Measurements from ENCODE around the gene RALGAPA1.

Gene RALGAPA1

DNA sequence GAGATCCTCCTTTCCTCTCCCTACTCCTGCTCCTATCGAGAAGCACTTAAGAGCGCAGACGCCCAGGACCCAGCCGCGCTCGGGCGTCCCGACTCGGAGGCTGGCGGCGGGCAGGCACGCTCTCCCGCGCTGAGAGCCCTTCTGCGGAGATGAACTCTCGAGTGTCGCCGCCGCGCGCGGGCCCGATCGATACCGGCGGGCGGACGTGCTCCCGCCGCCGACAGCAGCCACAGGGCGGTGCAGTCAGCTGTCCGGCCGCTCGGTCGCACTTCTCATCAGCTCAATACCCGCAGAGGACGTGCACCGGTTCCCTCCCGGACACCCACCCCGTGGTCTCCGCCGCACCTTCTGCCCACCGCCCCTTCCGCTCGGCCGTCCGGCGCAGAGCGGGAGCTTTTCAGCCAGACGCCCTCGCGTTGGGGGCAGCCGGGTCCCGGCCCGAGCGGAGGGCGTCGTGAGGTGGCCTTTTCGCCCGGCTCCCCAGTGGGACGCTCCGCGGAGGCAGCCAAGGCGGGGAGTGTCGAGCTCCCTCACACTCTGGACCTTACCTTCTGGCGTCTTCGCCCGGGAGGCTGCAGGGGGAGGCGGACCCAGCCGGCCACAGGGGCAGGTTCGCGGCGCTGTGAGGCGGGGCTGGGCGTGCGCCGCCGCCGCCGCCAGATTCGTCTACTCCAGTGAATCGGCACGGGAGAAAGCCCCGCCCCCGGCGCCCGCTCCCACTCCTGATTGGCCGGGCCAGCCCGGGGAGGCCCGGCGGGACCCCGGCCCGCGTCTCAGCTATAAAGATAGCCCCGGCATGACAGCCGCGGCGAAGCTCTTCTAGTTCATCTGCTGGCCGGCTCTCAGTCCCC is 275.5 kb downstream of the RALGAPA1 start, which contains the start of gene INSM2:
INSM2 (plus strand) TSS at position 808 of the 851 bp plus-strand sequence. CDS start 89 bp downstream, outside the sequence.
- DNase-seq, result peak; percentile 69

DNA sequence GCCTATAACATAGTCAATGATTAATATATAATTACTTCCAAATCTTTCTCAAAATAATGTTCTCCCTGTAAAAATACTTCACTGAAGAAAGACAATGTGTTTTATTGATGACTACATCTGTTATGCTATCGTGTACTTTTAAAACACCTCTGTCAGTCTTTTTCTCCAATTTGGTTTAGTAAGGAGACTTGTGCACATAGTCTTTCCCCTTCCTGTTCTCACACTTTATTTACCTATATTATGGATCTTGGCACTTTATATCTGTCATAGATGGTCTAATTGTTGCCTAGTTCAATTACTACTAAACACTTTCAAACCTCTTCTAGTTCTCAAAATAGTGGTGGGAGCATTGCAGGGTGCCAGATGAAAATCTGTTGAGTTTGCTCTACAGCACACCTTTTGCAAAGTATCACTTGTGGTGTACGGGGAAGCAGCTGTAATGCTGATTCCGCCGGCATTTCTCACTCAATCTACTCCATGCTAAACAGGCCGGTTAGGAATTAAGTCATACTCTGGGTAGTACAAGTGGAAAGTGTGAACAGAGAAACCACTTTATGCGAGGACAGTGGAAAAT is 276.2 kb downstream of the RALGAPA1 start:
- DNase-seq, result no peak

DNA sequence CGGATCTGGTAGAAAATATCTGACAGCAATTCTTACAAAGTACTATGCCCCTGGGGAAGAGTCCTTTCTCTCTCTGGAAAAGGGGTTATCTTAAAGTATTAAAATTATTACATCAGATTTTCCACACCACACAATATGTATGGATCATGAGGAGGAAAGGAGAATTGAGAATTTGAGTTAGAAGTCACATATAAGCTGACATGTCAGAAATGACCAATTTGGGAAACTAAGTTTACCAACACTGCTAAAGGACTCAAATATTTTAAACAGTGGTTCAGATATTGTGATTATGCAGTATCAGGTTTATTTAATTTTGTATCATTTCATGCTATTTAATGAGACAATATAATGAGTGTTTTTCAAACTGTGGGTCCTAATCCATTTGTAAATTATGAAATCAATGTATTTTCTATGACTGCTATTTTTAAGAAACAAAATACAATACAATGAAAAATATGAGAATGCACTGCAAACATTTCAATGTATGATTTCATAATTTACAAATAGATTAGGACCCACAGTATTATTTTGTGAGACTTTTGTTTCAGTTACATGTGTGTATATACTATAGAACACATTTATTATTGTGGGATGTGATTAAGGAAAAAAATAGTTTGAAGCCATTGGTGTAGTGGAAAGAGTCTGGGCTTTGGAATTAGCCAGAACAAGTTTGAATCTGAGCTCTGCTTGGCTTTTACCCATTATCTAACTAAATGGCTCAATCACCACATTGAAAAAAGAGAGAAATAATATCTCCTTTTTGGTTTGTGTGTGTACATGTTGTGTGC is 276.9 kb downstream of the RALGAPA1 start:
- no peak for DNase-seq

DNA sequence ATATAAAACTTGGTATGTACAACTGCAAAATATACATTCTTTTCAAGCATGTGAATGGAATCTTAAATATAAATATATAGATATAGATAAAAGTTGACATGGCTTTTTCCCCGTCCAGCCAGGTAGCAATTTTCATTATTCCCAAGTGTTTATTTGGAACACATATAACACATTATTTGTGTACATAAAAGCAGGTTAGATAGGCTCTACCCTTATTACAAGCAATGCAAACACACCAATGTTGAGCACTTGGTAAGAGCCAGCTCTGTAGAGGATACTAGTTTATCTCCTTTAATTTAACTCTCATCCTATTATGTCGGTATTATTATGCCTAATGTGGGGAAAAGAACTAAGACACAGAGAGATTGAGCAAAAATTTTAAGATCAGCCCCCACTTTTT is 282.1 kb downstream of the RALGAPA1 start:
- no peak for DNase-seq

DNA sequence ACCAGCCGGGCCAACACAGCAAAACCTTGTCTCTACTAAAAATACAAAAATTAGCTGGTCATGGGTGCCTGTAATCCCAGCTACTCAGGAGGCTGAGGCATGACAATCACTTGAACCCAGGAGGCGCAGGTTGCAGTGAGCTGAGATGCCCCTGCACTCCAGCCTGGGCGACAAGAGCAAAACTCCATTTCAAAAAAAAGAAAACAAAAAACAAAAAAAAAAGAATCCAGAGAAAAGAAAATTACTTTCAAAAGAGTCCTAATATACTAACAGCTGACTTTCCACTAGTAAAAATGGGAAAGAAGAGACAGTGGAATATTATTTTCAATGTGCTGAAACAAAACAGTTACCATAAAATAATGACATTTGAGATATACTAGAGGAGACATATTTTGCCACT is 283.4 kb downstream of the RALGAPA1 start:
- DNase-seq, result no peak

DNA sequence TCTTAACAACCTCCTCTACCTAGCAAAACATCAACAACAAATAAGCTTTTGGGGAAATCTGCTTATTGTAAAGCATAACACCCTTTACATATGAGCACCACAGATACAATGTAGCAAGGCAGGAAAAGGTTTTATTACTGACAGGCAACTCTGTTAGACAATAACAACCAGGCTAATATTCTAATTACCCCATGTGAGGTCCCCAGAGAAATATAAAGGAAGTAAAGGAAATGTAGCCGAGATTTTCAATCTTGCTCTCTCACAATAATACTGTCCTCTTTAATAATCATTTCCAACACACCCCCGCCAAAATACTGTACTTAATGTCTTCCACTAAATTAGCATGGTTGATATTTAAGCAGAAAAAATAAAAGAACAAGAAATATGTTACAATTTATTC is 289.1 kb downstream of the RALGAPA1 start:
- DNase-seq, result no peak

DNA sequence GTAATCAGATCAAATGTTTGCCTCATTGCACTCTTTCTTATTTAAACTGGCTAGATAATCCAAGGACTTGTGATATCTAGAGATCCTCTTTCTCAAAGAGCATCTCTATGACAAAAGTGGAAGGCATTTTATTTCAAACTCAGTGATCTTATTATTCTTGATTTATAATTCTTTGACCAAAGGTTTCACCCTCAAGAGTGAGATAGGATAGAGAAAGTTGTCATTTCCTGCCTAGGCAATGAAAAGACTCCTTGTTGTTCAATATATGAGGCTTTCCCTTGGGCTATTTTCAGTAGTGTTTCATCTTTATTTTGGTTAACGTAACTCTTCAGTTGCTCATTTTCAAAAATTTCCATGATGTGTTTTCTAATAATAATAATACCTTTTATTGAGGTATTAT is 293.2 kb downstream of the RALGAPA1 start:
- DNase-seq, result no peak

DNA sequence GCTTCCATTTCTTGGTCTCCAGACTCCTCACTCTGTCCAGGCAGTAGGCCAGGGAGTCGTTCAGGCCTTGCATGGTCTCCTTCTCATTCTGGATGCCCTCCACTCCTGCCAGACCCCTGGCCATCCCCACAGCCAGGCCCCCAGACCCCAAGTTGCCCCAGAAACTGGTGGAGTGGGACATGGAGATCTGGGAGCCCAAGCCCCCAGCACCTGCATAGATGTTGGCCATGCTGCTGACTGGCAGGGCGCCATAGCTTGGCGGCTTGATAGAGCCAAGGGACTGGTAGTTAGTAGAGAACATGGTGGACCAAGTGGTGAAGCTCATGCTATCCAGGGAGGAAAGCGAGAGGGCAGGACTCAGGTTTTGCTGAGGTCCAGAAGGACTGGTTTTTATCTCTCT is 296.3 kb downstream of the RALGAPA1 start:
- no peak for DNase-seq

DNA sequence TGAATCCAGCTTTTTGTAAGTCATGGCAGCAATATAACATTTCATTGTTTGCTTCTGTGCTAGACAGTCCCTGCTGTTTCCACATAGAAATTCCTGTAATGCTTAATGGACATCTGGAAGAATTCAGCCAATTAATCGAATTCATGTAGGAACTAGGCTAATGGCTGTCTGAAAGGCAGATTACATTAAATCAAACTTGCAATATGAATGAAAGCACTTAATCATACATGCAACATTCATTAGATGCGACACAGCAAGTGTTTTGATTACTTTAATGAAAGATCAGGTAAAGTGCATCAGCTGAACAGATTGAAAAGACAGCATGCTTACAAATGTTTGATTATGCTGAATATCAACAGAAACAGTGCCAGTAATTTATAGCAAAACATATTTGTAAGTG is 299.2 kb downstream of the RALGAPA1 start:
- no peak for DNase-seq

DNA sequence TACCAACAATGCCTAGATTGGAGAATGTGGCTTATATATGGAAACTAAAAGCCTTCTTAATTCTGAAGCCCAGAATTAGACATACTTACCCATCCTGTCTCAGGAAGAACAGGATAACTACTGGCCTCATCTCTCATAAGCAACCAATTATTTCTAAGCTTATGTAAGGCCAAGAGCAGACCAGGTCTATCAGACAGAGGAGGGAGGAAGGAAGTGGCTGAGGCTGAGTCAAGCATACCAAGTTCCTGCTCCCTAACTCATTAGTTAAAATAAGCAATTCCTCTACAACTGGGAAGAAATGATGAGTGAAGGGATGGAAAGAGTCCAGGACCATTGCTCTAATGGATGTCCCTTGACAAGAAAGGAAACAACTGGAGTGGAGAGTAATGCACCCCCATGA is 302.2 kb downstream of the RALGAPA1 start:
- DNase-seq, result no peak

DNA sequence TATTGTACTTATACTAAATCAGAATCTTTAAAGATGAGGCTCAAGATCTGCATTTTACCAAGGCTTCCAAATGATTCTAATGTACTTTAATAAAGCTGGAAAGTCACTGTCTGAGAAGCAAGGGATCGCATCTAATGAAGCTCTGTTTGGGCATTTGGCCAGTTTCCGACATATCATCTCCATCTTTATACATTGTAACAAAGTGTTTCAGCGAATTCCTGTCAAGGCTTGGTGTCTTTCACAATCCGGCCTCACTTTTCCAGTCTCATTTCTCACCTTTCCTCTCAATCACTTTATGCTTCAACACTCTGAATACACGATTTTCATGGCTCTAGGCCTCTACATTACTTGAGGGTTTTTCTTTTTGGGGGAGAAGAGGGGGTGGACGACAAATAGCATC is 302.6 kb downstream of the RALGAPA1 start:
- DNase-seq, result no peak

DNA sequence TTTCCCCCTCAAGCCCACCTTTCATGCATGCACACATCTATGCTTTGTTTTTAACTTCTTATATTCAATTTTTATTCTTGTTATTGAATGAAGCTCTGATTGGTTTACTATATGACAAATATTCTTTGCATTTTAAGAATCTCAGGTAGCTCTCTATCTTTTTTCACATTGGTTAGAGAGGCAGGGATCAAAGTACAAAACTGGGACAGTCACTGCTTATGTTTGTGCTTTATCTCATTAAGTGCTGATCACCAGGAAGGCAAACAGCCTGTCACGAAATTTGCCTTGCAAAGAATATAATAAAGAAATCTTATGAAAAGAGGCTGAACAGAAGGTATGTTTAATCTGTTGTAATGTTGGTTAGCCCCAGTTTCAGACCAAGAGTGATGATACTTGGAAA is 304.8 kb downstream of the RALGAPA1 start:
- DNase-seq, result no peak

DNA sequence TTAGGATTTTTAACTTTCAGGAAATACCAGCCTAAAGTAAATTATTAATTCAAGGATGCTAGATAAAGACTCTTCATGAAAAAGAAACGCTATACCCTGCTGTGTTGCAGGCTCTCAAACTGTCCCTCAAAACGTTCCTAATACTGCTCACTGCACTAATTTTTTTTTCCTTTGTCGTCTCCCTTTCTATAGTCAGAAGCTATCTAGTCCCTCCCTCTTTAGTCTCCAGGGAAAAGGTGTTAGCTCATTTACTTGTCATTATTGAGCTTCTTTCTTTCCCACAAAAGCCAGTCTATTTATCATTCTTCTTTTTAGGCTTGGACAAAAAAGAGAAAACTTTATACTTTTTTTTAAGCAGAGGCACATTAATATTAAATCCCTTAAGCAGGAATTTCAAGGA is 305.4 kb downstream of the RALGAPA1 start:
- DNase-seq, result no peak

DNA sequence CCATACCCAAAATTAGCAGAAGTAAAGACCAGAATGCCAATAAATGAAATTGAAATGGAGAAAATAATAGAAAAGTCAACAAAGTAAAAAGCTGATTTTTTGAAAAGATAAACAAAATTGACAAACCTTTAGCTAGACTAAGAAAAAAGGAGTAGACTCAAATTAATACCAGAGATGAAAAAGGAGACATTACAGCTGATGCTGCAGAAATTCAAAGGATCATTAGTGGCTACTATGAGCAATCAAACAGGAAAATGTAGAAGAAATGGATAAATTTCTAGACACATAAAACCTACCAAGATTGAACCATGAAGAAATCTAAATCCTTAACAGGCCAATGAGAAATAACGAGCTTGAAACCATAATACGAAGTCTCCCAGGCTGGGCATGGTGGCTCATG is 309.9 kb downstream of the RALGAPA1 start:
- no peak for DNase-seq

DNA sequence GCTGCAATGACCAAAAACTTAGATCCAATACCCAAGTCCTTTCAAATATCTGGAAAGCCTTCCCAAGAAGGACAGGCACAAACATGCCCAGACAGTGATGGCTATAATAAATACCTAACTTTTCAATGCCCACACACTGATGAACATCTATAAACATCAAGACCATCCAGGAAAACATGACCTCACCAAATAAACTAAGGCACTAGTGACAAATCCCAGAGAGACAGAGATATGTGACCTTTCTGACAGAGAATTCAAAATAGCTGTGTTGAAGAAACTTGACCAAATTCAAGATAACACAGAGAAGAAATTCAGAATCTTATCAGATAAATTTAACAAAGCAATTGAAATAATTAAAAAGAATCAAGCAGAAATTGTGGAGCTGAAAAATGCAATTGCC is 313.8 kb downstream of the RALGAPA1 start:
- no peak for DNase-seq

DNA sequence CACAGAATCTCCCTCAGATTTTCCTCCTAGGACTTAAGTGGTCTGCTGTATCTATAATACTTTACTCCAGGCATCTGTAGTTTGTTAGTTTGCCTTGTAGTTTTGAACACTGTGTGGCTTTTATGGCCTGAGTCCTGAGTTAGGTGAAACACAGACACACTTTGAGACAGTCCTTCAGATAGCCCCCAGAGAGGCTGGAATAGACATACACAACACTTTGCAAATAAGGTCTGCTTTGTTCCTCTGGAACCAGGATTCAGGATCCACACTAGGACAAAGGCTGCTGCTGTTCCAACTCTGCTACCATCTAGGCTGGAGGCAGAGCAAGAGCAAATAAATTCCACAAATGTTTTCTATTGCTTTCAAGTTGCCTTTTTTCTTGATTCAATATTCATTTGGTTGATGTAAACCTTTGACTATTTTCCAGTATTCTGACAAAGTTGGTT is 316.5 kb downstream of the RALGAPA1 start:
- DNase-seq, result no peak

Measured in NCI-H1694 (cell line).